GM23338 (cell line): ENCODE measurements around the gene HOXD1.

ENCODE experiments used
- POLR2AphosphoS5 ChIP-seq: IDR thresholded peaks from 2 replicates; pipeline ENCODE4 v1.6.1; 2016; ENCODE audit warnings: antibody characterized with exemption, low read depth
- REST ChIP-seq: IDR thresholded peaks from one replicate; pipeline ENCODE4 v1.6.1; 2018; ENCODE audit warnings: antibody characterized with exemption; ENCODE audit not compliant: unreplicated experiment
- TF ChIP-seq, protein P1 (sequence below), 2 experiments: fragments of 200-600 bp in 1 of 2; sonication (generic) in 1 of 2; conservative IDR thresholded peaks; 2 replicates each; pipeline versions ENCODE4 v1.5.1 to v1.6.1; 2016 to 2017; ENCODE audit warnings: antibody characterized with exemption in 2 of 2, low read depth in 2 of 2, mild to moderate bottlenecking in 2 of 2, moderate library complexity in 1 of 2
- TF ChIP-seq, protein P2 (sequence below): fragments of 250-450 bp; sonication (Bioruptor Pico); IDR thresholded peaks from 2 replicates; pipeline ENCODE4 v1.5.0; 2020; ENCODE audit warnings: mild to moderate bottlenecking, moderate library complexity

DNA sequence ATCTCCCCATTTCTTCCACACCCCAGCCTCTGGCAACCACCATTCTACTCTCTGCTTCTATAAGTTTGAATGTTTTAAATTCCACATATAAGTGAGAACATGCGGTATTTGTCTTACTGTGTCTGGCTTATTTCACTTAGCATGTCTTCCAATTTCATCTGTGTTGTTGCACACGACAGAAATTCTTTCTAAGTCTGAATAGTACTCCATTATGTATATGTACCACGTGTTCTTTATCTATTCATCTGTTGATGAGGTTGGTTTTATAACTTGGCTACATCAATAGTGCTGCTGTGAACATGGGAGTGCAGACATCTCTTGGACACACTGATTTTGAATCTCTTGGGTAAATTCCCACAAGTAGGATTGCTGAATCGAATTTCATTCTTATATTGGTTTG lies 49.0 kb downstream of the HOXD1 start:
- TF ChIP-seq POLR2AphosphoS5 = no peak
- TF ChIP-seq, protein P1, sequence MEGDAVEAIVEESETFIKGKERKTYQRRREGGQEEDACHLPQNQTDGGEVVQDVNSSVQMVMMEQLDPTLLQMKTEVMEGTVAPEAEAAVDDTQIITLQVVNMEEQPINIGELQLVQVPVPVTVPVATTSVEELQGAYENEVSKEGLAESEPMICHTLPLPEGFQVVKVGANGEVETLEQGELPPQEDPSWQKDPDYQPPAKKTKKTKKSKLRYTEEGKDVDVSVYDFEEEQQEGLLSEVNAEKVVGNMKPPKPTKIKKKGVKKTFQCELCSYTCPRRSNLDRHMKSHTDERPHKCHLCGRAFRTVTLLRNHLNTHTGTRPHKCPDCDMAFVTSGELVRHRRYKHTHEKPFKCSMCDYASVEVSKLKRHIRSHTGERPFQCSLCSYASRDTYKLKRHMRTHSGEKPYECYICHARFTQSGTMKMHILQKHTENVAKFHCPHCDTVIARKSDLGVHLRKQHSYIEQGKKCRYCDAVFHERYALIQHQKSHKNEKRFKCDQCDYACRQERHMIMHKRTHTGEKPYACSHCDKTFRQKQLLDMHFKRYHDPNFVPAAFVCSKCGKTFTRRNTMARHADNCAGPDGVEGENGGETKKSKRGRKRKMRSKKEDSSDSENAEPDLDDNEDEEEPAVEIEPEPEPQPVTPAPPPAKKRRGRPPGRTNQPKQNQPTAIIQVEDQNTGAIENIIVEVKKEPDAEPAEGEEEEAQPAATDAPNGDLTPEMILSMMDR (conservative IDR thresholded peaks at IDR 0.05; ENCODE audit: low read depth in 2 of 2) = no peak
- TF ChIP-seq REST = no peak
- TF ChIP-seq, protein P2, sequence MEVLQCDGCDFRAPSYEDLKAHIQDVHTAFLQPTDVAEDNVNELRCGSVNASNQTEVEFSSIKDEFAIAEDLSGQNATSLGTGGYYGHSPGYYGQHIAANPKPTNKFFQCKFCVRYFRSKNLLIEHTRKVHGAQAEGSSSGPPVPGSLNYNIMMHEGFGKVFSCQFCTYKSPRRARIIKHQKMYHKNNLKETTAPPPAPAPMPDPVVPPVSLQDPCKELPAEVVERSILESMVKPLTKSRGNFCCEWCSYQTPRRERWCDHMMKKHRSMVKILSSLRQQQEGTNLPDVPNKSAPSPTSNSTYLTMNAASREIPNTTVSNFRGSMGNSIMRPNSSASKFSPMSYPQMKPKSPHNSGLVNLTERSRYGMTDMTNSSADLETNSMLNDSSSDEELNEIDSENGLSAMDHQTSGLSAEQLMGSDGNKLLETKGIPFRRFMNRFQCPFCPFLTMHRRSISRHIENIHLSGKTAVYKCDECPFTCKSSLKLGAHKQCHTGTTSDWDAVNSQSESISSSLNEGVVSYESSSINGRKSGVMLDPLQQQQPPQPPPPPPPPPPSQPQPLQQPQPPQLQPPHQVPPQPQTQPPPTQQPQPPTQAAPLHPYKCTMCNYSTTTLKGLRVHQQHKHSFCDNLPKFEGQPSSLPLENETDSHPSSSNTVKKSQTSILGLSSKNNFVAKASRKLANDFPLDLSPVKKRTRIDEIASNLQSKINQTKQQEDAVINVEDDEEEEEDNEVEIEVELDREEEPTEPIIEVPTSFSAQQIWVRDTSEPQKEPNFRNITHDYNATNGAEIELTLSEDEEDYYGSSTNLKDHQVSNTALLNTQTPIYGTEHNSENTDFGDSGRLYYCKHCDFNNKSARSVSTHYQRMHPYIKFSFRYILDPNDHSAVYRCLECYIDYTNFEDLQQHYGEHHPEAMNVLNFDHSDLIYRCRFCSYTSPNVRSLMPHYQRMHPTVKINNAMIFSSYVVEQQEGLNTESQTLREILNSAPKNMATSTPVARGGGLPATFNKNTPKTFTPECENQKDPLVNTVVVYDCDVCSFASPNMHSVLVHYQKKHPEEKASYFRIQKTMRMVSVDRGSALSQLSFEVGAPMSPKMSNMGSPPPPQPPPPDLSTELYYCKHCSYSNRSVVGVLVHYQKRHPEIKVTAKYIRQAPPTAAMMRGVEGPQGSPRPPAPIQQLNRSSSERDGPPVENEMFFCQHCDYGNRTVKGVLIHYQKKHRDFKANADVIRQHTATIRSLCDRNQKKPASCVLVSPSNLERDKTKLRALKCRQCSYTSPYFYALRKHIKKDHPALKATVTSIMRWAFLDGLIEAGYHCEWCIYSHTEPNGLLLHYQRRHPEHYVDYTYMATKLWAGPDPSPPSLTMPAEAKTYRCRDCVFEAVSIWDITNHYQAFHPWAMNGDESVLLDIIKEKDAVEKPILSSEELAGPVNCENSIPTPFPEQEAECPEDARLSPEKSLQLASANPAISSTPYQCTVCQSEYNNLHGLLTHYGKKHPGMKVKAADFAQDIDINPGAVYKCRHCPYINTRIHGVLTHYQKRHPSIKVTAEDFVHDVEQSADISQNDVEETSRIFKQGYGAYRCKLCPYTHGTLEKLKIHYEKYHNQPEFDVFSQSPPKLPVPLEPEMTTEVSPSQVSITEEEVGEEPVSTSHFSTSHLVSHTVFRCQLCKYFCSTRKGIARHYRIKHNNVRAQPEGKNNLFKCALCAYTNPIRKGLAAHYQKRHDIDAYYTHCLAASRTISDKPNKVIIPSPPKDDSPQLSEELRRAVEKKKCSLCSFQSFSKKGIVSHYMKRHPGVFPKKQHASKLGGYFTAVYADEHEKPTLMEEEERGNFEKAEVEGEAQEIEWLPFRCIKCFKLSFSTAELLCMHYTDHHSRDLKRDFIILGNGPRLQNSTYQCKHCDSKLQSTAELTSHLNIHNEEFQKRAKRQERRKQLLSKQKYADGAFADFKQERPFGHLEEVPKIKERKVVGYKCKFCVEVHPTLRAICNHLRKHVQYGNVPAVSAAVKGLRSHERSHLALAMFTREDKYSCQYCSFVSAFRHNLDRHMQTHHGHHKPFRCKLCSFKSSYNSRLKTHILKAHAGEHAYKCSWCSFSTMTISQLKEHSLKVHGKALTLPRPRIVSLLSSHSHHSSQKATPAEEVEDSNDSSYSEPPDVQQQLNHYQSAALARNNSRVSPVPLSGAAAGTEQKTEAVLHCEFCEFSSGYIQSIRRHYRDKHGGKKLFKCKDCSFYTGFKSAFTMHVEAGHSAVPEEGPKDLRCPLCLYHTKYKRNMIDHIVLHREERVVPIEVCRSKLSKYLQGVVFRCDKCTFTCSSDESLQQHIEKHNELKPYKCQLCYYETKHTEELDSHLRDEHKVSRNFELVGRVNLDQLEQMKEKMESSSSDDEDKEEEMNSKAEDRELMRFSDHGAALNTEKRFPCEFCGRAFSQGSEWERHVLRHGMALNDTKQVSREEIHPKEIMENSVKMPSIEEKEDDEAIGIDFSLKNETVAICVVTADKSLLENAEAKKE (CRISPR knock-in tag) = no peak
